ENCODE data around the gene PIP4K2B.

- TF ChIP-seq EZH2phosphoT487 (IDR thresholded peaks at IDR 0.05; ENCODE audit: insufficient read depth, low read depth) (no peak), EZH2 (IDR thresholded peaks at IDR 0.05; ENCODE audit: insufficient read depth, poor library complexity, severe bottlenecking) (no peak)
Measured at GRCh38 chr17:38733282-38733981, 65.9 kb downstream of the PIP4K2B start.

Data from GM23248 (cell line).